GM19043 (cell line): Measurements from ENCODE around the gene GNAS.
"Not testable (repeated sequence)": the region's sequence is repeated elsewhere in the genome, so short reads cannot be mapped to it uniquely, and the experiment has no call there.

Source experiments
- ATAC-seq: cut with Tn5 transposase; IDR thresholded peaks from one replicate; pipeline ENCODE4 v1.9.1; 2021; ENCODE audit warnings: low read depth; ENCODE audit not compliant: unreplicated experiment

Gene GNAS

GRCh38 chr20:58826271-58826670 lies 26.2 kb upstream of the GNAS start:
- no peak for ATAC-seq

DNA sequence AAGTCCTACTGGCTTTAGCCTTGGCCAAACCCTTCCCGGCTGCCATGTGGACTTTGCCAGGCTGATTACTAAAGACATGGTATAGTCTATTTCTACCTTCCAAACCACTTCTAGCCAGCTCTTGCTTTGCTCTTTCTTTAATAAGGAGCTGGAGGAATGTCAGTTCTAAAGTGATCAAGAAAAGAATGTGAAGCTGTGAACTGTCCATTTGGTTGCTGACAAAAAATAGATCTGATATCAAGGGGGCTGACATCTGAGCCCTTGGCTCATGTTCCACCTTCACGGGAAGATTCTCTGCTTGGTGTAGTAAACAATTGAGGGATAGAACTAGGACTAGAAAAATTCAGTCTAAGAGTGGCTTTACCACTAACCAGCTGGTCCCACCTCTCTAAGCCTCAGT lies 24.4 kb upstream of the GNAS start:
- ATAC-seq, result no peak

DNA sequence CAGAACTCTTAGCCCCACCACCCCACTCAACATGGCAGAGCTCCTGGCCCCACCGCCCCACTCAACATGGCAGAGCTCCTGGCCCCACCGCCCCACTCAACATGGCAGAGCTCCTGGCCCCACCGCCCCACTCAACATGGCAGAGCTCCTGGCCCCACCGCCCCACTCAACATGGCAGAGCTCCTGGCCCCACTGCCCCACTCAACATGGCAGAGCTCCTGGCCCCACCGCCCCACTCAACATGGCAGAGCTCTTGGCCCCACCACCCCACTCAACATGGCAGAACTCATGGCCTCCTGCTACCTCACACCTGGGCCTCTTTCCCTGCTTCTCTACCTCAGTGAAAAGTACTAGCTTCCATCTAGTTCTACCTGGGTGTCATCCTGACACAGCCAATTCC lies 23.7 kb upstream of the GNAS start:
- ATAC-seq, result not testable (repeated sequence)

DNA sequence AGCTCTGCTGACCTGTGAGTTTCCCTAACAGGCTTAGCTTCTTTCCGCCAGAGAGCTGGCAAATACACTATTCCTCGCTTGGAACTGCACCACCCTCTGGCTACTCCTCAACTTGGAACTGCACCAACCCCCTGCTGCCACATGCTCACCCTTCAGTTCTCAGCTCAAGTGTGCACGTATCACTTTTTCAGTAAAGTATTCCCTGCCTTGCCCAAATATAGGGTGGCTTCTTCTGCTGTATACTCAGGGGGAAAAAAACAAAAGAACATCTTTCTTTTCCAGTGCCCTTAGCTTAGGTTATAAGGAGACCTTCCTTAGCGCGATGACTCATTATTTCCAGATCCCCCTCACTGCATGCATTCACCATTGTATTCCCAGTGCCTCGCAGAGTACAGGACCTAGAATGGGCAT lies 23.0 kb upstream of the GNAS start:
- ATAC-seq, result no peak

DNA sequence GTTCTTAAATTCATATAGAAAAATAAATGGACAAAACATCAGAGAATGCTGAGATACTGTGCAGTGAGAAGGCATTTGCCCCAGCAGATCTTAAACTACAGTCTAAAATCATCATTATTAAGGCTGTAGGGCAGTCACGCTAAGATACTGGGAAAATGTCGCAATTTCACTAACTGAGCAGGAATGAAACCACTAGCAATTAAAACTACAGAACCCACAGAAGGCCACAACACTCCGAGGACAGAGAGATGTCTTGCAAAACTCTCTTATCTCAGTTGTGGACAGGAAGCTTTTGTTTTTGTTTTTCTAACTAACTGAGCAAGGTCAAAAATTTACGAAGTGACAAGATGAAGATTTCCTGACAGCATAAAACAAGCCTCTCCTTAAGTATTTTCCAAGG lies 20.1 kb upstream of the GNAS start:
- ATAC-seq, result no peak

DNA sequence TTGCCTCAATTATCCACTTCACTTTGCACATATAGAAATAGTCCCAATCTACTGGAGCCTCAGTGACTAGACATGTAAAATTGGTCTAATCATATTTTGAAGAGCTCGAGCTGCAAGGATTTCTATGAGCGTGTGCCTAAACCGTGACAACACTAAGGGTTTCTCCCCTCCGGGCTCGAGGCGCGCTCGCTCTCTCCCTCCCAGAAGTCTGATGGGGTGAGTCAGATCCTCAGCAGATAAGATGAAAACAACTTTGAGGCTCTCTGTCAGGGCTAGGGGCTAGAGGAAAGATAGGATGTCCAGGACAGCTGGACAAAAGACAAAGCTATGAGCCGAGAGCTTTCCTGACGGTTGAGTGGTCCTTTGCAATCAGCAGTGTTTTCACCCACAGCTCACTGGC lies 18.6 kb upstream of the GNAS start:
- no peak for ATAC-seq

DNA sequence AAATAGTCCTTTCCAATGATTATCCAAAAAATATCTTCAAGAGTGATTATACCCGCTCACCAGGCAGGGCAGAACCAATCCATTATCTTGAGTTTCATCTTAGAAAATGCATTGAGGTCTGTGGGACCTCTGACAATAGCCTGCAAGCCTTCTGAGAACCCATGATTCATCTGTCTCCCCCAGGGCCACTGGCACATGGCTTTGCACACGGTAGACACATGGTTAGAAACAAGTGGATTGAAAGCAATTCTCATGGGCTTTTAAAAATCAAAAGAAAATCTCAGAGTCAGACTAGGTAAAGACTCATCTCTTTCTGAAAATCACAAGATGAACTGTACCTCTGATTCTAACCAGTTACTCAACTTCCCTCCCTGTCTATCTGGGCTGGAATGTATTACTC lies 17.3 kb upstream of the GNAS start:
- no peak for ATAC-seq

DNA sequence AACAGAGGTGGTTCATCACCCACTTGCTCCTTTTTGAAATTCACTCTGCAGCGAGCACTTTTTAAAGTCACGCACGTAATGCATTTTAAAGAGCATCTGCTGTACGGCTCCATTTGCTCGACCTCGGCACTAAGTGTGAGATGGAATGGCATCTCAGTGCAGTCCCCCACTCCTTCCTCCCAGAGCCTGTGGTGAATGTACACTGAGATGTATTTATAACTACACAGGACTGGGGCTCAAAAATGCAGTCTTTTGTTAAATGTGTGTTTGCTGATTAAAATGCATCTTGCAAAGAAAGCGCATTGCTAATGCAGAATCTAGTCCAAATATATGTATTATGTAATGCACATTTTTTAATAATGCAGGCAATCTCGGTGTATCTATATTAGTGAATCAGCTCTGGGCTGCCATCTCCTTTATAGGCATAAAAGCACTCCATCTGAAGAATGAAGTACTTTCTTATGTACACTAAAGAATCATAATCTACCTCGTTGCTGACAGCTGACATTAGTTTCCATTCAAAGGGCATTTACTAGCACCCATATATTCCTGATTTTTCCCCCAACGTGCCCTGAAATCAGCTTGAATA lies 15.8 kb upstream of the GNAS start:
- ATAC-seq, result no peak

GRCh38 chr20:58837717-58838116 lies 14.8 kb upstream of the GNAS start:
- ATAC-seq, result no peak

- ATAC-seq, result no peak
Measured at GRCh38 chr20:58838174-58838573, 14.3 kb upstream of the GNAS start.

GRCh38 chr20:58839474-58839874 lies 13.0 kb upstream of the GNAS start:
- ATAC-seq, result no peak

DNA sequence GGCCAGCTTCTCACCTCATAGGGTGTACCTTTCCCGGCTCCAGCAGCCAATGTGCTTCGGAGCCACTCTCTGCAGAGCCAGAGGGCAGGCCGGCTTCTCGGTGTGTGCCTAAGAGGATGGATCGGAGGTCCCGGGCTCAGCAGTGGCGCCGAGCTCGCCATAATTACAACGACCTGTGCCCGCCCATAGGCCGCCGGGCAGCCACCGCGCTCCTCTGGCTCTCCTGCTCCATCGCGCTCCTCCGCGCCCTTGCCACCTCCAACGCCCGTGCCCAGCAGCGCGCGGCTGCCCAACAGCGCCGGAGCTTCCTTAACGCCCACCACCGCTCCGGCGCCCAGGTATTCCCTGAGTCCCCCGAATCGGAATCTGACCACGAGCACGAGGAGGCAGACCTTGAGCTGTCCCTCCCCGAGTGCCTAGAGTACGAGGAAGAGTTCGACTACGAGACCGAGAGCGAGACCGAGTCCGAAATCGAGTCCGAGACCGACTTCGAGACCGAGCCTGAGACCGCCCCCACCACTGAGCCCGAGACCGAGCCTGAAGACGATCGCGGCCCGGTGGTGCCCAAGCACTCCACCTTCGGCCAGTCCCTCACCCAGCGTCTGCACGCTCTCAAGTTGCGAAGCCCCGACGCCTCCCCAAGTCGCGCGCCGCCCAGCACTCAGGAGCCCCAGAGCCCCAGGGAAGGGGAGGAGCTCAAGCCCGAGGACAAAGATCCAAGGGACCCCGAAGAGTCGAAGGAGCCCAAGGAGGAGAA lies 12.3 kb upstream of the GNAS start:
- ATAC-seq, result no peak

DNA sequence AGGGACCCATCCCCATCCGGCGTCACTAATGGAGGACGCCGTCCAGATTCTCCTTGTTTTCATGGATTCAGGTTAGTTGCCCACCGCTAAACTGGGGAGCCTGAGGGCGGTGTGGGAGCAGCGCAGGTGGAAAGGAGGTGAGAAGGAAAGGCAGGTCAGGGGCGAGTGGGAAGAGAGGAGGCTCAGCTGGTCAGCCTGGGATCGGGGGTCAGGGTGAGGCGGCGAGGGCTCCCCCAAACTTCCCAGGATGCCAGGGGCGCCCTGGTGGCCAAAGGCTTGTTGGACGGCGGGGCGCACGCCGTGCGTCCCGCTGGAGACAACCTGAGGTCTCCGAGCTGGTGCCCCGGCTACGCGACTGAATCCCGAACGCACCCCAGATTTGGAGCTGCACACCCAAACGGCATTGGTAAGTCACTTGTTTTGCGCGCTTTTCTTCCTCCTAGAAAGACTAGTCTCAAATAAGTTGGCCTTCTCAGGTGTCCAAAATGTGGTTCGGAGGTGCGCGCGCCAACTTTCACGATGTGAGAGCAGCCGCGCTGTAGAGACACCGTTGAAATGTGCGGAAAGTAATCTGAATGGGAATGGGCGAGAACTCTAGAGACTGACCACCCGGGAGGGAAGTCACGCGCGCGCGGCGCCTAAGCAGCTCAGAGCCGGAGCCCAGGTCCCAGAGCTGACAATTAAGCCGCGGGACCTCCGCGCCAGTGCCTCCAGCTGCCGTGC lies 11.5 kb upstream of the GNAS start:
- ATAC-seq, result no peak

- no peak for ATAC-seq
Measured at GRCh38 chr20:58841539-58842264, 10.8 kb upstream of the GNAS start.

DNA sequence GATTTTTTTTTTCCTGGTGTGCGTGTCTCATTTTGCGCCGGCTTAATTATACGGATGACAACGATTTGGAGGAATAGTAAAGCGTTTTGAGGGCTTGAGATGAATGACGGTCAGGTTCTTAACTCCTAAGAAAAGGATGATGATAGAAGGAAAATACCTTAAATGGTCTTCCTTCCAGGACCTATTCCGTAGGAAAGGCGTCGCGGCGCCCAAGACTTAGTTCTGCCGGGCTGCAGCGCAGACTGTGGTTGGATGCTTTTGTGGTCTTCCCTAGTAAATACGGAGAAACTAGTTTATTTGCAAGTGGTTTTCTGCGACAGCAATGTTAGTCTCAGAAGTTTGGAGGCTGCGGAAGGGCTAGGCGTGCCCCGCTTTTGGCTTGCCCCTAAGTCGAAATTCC lies 10.2 kb upstream of the GNAS start:
- no peak for ATAC-seq

- ATAC-seq, result no peak
Measured at GRCh38 chr20:58843128-58843556, 9.4 kb upstream of the GNAS start.

GRCh38 chr20:58845706-58846105 lies 6.8 kb upstream of the GNAS start:
- ATAC-seq, result no peak

DNA sequence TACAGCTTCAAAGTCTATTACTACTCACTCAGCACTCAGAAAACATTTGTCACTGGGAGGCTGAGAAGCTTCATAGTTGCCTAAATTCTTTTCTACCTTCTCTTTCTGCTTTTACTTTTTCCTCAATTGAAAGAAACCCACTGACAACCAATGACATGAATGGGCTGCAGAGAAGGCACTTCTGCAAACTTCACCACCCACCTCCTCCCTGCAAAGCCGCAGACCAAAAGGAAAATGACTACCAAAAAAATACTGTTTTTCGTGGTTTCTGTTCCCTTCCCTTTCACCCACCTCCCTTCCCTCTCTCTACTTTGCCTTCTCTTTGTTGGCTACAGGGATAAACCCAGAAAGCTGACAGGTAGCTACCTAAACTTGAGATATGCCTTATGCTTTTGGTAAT lies 5.1 kb upstream of the GNAS start:
- no peak for ATAC-seq

DNA sequence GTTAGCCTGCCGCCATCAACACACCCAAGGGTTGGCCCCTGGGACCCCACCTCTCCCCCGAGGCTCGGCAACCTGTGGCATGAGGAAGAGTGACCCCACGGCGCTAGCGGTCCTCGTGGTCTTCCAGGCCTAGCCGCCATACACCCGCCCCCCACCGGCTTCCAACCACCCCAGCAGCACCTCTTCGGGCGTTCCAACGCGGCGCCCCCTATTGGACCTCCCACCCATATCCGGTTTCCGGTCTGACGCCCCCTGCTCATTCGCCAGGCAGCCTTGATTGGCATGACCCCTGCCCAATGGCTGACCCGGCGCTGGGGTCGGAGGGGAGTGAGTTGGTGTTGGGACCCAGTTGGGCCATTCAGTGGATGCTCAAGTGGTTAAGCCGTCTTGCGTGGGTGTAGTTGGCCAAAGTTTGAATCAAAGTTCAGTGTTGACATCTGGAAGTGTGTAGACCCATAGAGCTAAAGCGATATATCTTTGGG lies 1.8 kb upstream of the GNAS start, which contains the start of gene GNAS-AS1:
GNAS-AS1 (minus strand) TSS at position 210 of the 482 bp plus-strand sequence.
- peak; percentile 87 for ATAC-seq

DNA sequence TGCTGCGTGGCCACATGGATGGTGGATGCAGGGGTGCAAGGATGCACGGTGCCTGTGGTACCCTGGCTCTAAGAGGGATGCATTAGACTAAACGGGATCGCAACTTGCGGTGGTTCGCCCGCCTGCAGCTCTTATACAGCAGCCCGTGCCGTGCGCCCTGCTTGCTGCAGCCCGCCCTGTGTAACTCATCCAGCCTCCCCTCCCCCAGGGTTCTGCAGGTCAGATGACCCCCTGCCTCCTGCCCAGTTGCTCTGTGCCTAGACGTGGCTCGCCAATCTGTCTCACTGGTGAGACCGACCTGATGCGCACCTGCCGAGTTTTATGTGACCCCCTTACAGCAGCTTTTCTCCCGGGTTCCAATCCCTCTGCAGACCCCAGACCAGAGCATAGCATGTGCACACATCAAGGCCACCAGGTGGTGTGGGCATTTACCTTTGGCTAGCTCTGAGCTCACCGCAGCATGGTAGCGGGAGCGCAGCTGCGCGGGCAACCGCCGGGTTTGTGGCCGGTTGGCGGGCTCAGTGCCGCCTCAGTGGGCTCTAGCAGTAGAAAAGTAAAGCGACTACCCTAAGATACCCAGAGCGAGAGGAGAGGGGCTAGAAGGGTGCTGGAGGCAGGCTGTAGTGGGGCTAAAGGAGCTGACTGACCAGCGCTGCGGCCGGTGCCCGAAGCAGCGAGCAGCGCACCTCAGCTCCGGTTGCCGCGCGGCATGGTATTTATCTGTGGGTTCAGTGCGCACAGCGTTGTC lies 1.1 kb upstream of the GNAS start:
- ATAC-seq, result peak; percentile 5
